ENCODE data around the gene CIAO2B. TPM values are rescaled to one million over a fixed set of nuclear protein-coding genes. Genes with fewer than 3 reads are reported as not detected.

Gene CIAO2B
- total RNA-seq, 5 donors from 2014 or later (not counting 1 experiment from before 2014, with no cell fraction given): 55.3 to 66.8 (median 62.4) TPM

DNA sequence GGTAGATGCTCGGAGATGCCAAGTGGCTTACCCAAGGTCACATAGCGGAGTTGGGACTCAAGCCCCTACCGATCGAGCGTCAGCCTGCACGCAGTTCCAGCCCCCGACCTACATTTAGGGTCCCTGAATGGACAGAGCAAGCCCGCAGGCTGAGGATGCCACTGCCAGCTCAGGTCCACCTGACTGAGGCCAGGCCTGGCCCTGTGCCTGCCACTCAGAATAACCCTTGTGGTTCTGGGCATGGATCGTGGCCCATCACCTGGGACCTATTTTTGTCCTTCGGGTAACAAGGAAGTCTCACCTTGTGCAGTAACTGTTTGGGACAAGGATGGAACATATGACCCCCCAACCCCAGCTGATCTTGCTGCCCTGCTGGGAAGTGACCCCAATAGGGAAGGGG, 32.6 kb downstream of the CIAO2B start:
- 89% methylated on average over 8 of the region's 10 CpGs for WGBS (ENCODE audit: insufficient coverage)
- no peak overlapping the region for H3K4me3 Mint-ChIP-seq
- CTCF ChIA-PET: no interaction called here

DNA sequence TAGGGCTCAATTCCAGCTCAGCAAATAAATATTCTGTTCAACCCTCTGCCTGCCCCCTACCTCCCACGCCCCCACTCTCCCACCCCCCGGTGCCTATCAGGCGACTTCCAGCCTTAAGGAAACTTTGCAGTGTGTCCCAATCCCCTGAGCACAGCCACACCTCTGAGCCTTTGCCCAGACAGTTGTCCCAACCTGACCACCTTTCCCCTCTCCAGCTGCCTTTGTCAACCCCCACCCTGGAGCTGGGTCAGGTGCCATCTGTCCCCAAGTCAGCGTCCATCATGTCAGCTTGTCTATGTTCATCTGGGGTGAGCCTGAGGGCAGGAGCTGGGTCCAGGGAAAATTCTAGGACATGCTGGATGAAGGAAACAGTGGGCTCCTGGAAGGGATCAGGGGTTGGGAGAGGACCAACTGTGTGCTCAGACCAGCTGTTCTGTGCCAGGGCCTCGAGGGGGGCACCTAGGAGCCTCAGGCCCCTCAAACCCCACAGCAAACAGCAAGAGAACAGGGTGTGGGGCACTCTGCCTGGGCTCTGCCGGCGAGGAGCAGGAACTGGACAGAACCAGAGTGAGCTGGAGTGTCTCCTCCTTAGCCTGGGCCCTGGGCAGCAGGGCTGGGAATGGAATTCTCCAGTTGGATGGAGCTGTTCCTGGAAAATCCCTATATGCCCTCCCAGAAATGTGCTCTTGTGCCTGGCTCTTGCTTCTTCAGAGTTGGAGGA, 33.3 kb downstream of the CIAO2B start:
- H3K36me3 ChIP-seq (ENCODE audit: control insufficient read depth in 2 of 2, extremely low read depth in 1 of 2, insufficient read depth in 1 of 2, low read length in 1 of 2): no peaks in the 10 kb centered on the region
- Mint-ChIP-seq H3K27me3 (no peaks in the 10 kb centered on the region), H3K4me3 (no peak overlapping the region), H3K4me1 (peaks cover 2 to 3% (median 2%) of the 10 kb centered on the region in 3 donors), H3K27ac (no peak overlapping the region), H3K9me3 (no peaks in the 10 kb centered on the region), H3K36me3 (no peaks in the 10 kb centered on the region)
- no peaks in the 10 kb centered on the region for H3K27me3 ChIP-seq (replicated peaks in 1 of 2; ENCODE audit: control insufficient read depth in 2 of 2, extremely low read depth in 1 of 2, insufficient read depth in 2 of 2, low read length in 1 of 2)
- POLR2A ChIA-PET: no interaction called here
- no peak overlapping the region for H3K27ac ChIP-seq (ENCODE audit: low read length)
- DNase-seq (no peak), ATAC-seq (replicated peaks in 1 of 4) (no peak)
- CTCF ChIA-PET: interaction anchor here in 1 of 2 donors (0.6 kb wide), 1 partner anchor 292 kb away, joined by 3 read pairs; no protein-coding TSS in a partner anchor
- peaks cover 0 to 7% of the 10 kb centered on the region in 2 experiments for H3K4me1 ChIP-seq (ENCODE audit: control insufficient read depth in 1 of 2, extremely low read depth in 1 of 2, insufficient read depth in 2 of 2, low read length in 2 of 2)
- H3K4me3 ChIP-seq (ENCODE audit: control insufficient read depth in 1 of 2, extremely low read depth in 1 of 2, low read length in 1 of 2): no peak overlapping the region
- no peaks in the 10 kb centered on the region for H3K9me3 ChIP-seq
- WGBS (ENCODE audit: insufficient coverage): 88% methylated on average over 3 of the region's 7 CpGs

More for the DNA sequence above, 32.6 kb downstream of the CIAO2B start:
- peaks cover 0 to 9% of the 10 kb centered on the region in 2 experiments for H3K4me1 ChIP-seq (ENCODE audit: control insufficient read depth in 1 of 2, extremely low read depth in 1 of 2, insufficient read depth in 2 of 2, low read length in 2 of 2)
- H3K9me3 ChIP-seq: no peaks in the 10 kb centered on the region
- Mint-ChIP-seq H3K9me3 (no peaks in the 10 kb centered on the region), H3K27me3 (no peaks in the 10 kb centered on the region), H3K27ac (no peak overlapping the region), H3K36me3 (no peaks in the 10 kb centered on the region), H3K4me1 (peaks cover 8 to 10% (median 9%) of the 10 kb centered on the region in 3 donors)
- no peak for DNase-seq
- no peak overlapping the region for H3K27ac ChIP-seq (ENCODE audit: low read length)
- ATAC-seq (replicated peaks in 1 of 4): no peak
- no peaks in the 10 kb centered on the region for H3K36me3 ChIP-seq (ENCODE audit: control insufficient read depth in 2 of 2, extremely low read depth in 1 of 2, insufficient read depth in 1 of 2, low read length in 1 of 2)
- POLR2A ChIA-PET: interaction anchor here in 1 of 2 donors (0.7 kb wide), 1 partner anchor 9 kb away, joined by 4 read pairs; no protein-coding TSS in a partner anchor
- no peak overlapping the region for H3K4me3 ChIP-seq (ENCODE audit: control insufficient read depth in 1 of 2, extremely low read depth in 1 of 2, low read length in 1 of 2)
- no peaks in the 10 kb centered on the region for H3K27me3 ChIP-seq (replicated peaks in 1 of 2; ENCODE audit: control insufficient read depth in 2 of 2, extremely low read depth in 1 of 2, insufficient read depth in 2 of 2, low read length in 1 of 2)

DNA sequence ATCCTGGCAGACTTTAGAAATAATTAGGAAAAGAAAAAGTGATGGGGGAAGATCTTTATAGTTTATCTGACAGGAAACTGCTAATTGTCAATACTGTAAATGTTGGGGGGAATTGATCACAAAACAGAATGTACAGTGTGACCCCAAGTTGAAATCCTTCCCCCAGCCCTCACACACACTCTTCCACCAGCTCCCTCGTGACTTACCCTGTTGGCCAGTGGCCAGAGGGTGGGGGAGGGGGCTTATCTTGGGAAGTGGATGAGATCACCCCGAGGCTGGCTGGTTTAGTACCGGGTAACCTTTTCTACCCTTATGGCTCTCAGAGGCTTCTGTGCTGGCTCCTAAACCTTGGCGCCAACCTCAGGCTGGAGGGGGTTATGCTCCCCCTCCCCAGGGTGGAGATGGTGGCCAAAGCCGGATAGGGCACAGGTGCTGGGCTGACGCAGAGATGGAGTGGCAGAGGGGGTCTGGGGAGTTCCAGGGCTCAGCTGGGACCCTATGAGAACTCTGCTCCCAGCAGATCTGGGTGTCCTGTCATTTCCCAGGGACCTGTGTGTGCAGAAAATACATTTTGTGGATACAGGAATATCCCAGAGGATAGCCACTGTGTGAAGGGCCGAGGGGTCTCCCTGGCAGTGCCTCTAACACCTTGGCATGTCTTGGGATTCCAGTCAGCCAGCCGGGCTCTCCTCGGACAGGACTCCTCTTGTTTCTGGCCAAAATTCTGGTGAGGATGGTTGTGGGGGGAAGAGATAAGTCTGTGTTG, 34.1 kb downstream of the CIAO2B start:
- H3K4me3 Mint-ChIP-seq: no peak overlapping the region
- DNase-seq (no peak), ATAC-seq (replicated peaks in 1 of 4) (no peak)
- 66% methylated on average over 5 of the region's 9 CpGs for WGBS (ENCODE audit: insufficient coverage)
- H3K27ac Mint-ChIP-seq: no peak overlapping the region
- no peaks in the 10 kb centered on the region for H3K9me3 Mint-ChIP-seq
- Histone ChIP-seq H3K36me3 (ENCODE audit: control insufficient read depth in 2 of 2, extremely low read depth in 1 of 2, insufficient read depth in 1 of 2, low read length in 1 of 2) (no peaks in the 10 kb centered on the region), H3K4me3 (ENCODE audit: control insufficient read depth in 1 of 2, extremely low read depth in 1 of 2, low read length in 1 of 2) (no peak overlapping the region), H3K4me1 (ENCODE audit: control insufficient read depth in 1 of 2, extremely low read depth in 1 of 2, insufficient read depth in 2 of 2, low read length in 2 of 2) (peaks cover 0 to 3% of the 10 kb centered on the region in 2 experiments), H3K27ac (ENCODE audit: low read length) (no peak overlapping the region), H3K27me3 (replicated peaks in 1 of 2; ENCODE audit: control insufficient read depth in 2 of 2, extremely low read depth in 1 of 2, insufficient read depth in 2 of 2, low read length in 1 of 2) (peaks cover 0 to 2% of the 10 kb centered on the region in 2 experiments), H3K9me3 (no peaks in the 10 kb centered on the region)
- no peaks in the 10 kb centered on the region for H3K27me3 Mint-ChIP-seq
- no peaks in the 10 kb centered on the region for H3K36me3 Mint-ChIP-seq
- ChIA-PET CTCF (interaction anchor here in 1 of 2 donors (0.6 kb wide), 1 partner anchor 293 kb away, joined by 3 read pairs; no protein-coding TSS in a partner anchor), POLR2A (no interaction called here)
- peaks cover 0 to 2% (median 0%) of the 10 kb centered on the region in 3 donors for H3K4me1 Mint-ChIP-seq

DNA sequence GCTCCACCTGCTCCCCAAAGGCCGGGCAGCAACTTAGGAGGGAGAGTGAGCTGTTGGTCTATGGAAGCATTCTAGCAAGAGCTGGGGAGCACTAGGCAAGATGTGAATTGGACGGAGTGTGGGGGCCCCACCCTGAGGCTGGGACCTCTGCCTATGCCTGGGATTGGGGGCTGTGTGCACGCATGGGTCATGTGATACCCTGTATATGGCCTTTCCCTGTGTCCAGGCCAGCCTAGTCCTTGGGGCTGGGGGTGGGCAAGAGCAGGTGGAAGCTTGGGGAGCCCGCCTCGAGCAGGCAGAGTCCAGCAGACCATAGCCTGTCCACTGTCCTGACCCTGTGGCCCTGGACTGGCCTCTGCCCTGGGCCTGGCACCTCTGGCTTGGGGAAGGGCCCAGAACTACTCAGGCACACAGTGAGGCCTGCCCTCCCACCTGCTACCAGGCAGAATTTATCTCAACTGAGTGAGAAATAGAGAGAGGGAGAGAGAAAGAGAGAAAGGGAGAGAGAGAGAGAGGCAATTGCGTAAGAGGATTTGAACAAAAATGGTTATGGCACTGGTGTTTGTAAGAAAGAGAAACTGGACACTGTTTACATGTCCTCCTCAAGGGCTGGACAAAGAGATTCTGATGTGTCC, 34.8 kb downstream of the CIAO2B start:
- WGBS (ENCODE audit: insufficient coverage): 94% methylated on average over 4 of the region's 6 CpGs
- peaks cover 0 to 3% of the 10 kb centered on the region in 2 experiments for H3K4me1 ChIP-seq (ENCODE audit: control insufficient read depth in 1 of 2, extremely low read depth in 1 of 2, insufficient read depth in 2 of 2, low read length in 2 of 2)
- H3K27ac ChIP-seq (ENCODE audit: low read length): no peak overlapping the region
- no peaks in the 10 kb centered on the region for H3K9me3 Mint-ChIP-seq
- H3K4me1 Mint-ChIP-seq: peaks cover 0 to 4% (median 3%) of the 10 kb centered on the region in 3 donors
- H3K27ac Mint-ChIP-seq: no peak overlapping the region
- H3K27me3 Mint-ChIP-seq: no peaks in the 10 kb centered on the region
- no peak overlapping the region for H3K4me3 Mint-ChIP-seq
- ATAC-seq (replicated peaks in 1 of 4) (no peak), DNase-seq (no peak)
- H3K27me3 ChIP-seq (replicated peaks in 1 of 2; ENCODE audit: control insufficient read depth in 2 of 2, extremely low read depth in 1 of 2, insufficient read depth in 2 of 2, low read length in 1 of 2): peaks cover 0 to 2% of the 10 kb centered on the region in 2 experiments
- no peaks in the 10 kb centered on the region for H3K36me3 Mint-ChIP-seq
- H3K4me3 ChIP-seq (ENCODE audit: control insufficient read depth in 1 of 2, extremely low read depth in 1 of 2, low read length in 1 of 2): no peak overlapping the region
- ChIA-PET CTCF (no interaction called here), POLR2A (no interaction called here)
- H3K36me3 ChIP-seq (ENCODE audit: control insufficient read depth in 2 of 2, extremely low read depth in 1 of 2, insufficient read depth in 1 of 2, low read length in 1 of 2): no peaks in the 10 kb centered on the region
- H3K9me3 ChIP-seq: no peaks in the 10 kb centered on the region

DNA sequence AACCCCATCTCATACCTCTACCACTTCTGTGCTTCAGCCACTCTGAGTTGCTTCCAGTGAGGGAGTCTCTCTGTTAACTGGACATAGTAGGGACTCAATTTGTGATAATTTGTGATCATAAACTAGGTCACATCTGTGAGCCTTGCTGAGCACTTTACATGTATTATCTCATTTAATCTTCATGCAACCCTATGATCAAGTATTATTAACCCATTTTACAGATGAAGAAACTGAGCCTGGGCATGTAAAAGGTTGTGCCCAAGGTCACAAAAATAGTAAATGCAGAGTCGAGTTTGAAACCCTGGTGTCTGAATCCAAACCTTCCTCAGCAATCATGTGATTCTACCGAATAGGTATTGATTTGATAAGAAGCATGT, 35.3 kb downstream of the CIAO2B start:
- Histone ChIP-seq H3K4me3 (ENCODE audit: control insufficient read depth in 1 of 2, extremely low read depth in 1 of 2, low read length in 1 of 2) (no peak overlapping the region), H3K9me3 (no peaks in the 10 kb centered on the region), H3K27me3 (replicated peaks in 1 of 2; ENCODE audit: control insufficient read depth in 2 of 2, extremely low read depth in 1 of 2, insufficient read depth in 2 of 2, low read length in 1 of 2) (peaks cover 0 to 2% of the 10 kb centered on the region in 2 experiments), H3K4me1 (ENCODE audit: control insufficient read depth in 1 of 2, extremely low read depth in 1 of 2, insufficient read depth in 2 of 2, low read length in 2 of 2) (peaks cover 0 to 3% of the 10 kb centered on the region in 2 experiments), H3K27ac (ENCODE audit: low read length) (no peak overlapping the region), H3K36me3 (ENCODE audit: control insufficient read depth in 2 of 2, extremely low read depth in 1 of 2, insufficient read depth in 1 of 2, low read length in 1 of 2) (peaks cover 0 to 4% of the 10 kb centered on the region in 2 donors)
- Mint-ChIP-seq H3K27me3 (no peaks in the 10 kb centered on the region), H3K27ac (no peak overlapping the region), H3K36me3 (no peaks in the 10 kb centered on the region), H3K4me1 (peaks cover 0 to 6% (median 3%) of the 10 kb centered on the region in 3 donors), H3K4me3 (no peak overlapping the region), H3K9me3 (no peaks in the 10 kb centered on the region)
- ChIA-PET POLR2A (no interaction called here), CTCF (no interaction called here)
- ATAC-seq (replicated peaks in 1 of 4) (no peak), DNase-seq (no peak)
- no CpG with 5 or more reads among the region's 2 CpGs for WGBS (ENCODE audit: insufficient coverage)

DNA sequence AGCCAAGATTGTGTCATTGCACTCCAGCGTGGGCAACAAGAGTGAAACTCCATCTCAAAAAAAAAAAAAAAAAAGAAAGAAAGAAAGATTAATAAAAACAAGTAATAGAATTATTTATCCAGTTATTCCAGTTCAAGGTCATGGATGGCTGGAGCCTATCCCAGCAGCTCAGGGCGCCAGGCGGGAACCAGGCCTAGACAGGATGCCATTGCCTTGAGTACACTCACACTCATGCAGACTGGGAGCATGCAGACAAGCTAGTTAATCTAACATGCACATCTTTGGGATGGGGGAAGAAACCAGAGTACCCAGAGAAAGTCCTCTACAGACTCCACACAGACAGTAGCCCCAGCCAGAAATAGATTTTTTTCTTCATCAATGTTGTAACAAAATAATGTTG, 36.0 kb downstream of the CIAO2B start:
- peaks cover 0 to 2% of the 10 kb centered on the region in 2 experiments for H3K27me3 ChIP-seq (replicated peaks in 1 of 2; ENCODE audit: control insufficient read depth in 2 of 2, extremely low read depth in 1 of 2, insufficient read depth in 2 of 2, low read length in 1 of 2)
- no peak overlapping the region for H3K4me3 ChIP-seq (ENCODE audit: control insufficient read depth in 1 of 2, extremely low read depth in 1 of 2, low read length in 1 of 2)
- CTCF ChIA-PET: no interaction called here
- peaks cover 0 to 7% of the 10 kb centered on the region in 2 experiments for H3K4me1 ChIP-seq (ENCODE audit: control insufficient read depth in 1 of 2, extremely low read depth in 1 of 2, insufficient read depth in 2 of 2, low read length in 2 of 2)
- ATAC-seq (replicated peaks in 1 of 4) (no peak), DNase-seq (no peak)
- POLR2A ChIA-PET: no interaction called here
- Mint-ChIP-seq H3K4me3 (no peak overlapping the region), H3K27me3 (no peaks in the 10 kb centered on the region), H3K27ac (no peak overlapping the region), H3K36me3 (no peaks in the 10 kb centered on the region), H3K4me1 (peaks cover under 1 to 7% (median 3%) of the 10 kb centered on the region in 3 donors), H3K9me3 (no peaks in the 10 kb centered on the region)
- H3K9me3 ChIP-seq: no peaks in the 10 kb centered on the region
- H3K27ac ChIP-seq (ENCODE audit: low read length): no peak overlapping the region
- H3K36me3 ChIP-seq (ENCODE audit: control insufficient read depth in 2 of 2, extremely low read depth in 1 of 2, insufficient read depth in 1 of 2, low read length in 1 of 2): peaks cover 0 to 4% of the 10 kb centered on the region in 2 donors
- 100% methylated on average over 1 of the region's 3 CpGs for WGBS (ENCODE audit: insufficient coverage)
